ENCODE measurements around the gene ALDH1A2.

- no peak for TF ChIP-seq CTCF (IDR thresholded peaks at IDR 0.05)
- no peak for TF ChIP-seq EZH2 (IDR thresholded peaks at IDR 0.05)
- TF ChIP-seq EZH2phosphoT487 (IDR thresholded peaks at IDR 0.05) = no peak
Observed at GRCh38 chr15:58058729-58059128, 6.8 kb downstream of the ALDH1A2 start.
